Keratinocyte (primary cell): ENCODE measurements around the gene ST8SIA6.

Experiments
- CTCF ChIP-seq, 3 experiments: IDR thresholded peaks in 1 of 3; conservative IDR thresholded peaks in 1 of 3; optimal IDR thresholded peaks in 1 of 3; 2 replicates in 2 of 3; 3 replicates in 1 of 3; pipeline versions ENCODE3 to v1.5.1; 2011; ENCODE audit warnings: low read length in 3 of 3, mild to moderate bottlenecking in 3 of 3, moderate library complexity in 2 of 3, control low read depth in 1 of 3, inconsistent platforms in 1 of 3; ENCODE audit not compliant: insufficient read depth in 2 of 3; ENCODE audit errors: extremely low read depth in 1 of 3
- EZH2 ChIP-seq: IDR thresholded peaks from one replicate; pipeline ENCODE4 v1.6.1; 2012; ENCODE audit warnings: inconsistent platforms, mild to moderate bottlenecking, low read length, moderate library complexity

DNA sequence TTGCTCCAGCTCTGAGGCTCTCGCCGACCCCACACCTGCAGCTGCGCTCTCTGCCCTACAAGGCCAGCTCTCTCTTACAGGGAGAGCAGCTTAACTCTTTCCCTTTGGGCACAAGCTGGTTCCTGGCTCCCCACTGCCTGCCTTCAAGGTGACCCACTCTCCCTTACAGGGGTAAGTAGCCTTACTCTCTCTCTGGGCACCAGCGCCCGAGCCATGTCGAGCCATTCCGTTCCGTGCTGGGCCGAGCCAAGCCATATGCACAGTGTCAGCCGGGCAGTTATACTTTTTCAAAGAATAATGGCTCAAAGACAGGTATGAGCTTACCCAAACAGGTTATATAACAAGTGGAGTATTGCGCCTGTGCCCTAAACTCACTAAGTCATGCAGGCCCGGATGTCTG is 181.7 kb downstream of the ST8SIA6 start:
- TF ChIP-seq CTCF (optimal IDR thresholded peaks at IDR 0.05 in 1 of 3, IDR thresholded peaks at IDR 0.05 in 1 of 3, conservative IDR thresholded peaks at IDR 0.05 in 1 of 3; ENCODE audit: extremely low read depth in 1 of 3, insufficient read depth in 2 of 3, low read length in 3 of 3) (no peak), EZH2 (no peak)
